Activated naive CD4-positive, alpha-beta T cell treated with anti-CD3 and anti-CD28 coated beads, Interleukin-2, amount 10 ng/mL, durations not matched to agents 7 days and 5 days (primary cell): ENCODE measurements around the gene RIPOR1.
"Not testable (repeated sequence)": the region's sequence is repeated elsewhere in the genome, so short reads cannot be mapped to it uniquely, and the experiment has no call there.

Experiments
- CTCF ChIA-PET: fragments of 350-600 bp; sonication (Branson Sonifier 250); formaldehyde crosslinking; loops from one replicate; lab custom pipeline; 2021; ENCODE audit warnings: antibody characterized with exemption; lab: Charles Lee
- DNase-seq: peaks from one replicate; pipeline ENCODE4 v3.0.0-alpha.2; 2020
- H3K27ac Mint-ChIP-seq: one replicate; pipeline ENCODE4 v1.8.0; 2021; ENCODE audit warnings: mild to moderate bottlenecking, moderate library complexity, mixed read lengths
- H3K27me3 Mint-ChIP-seq: one replicate; pipeline ENCODE4 v1.8.0; 2021; ENCODE audit warnings: mild to moderate bottlenecking, mixed read lengths
- H3K36me3 Mint-ChIP-seq: one replicate; pipeline ENCODE4 v1.8.0; 2021; ENCODE audit warnings: mixed read lengths
- H3K4me1 Mint-ChIP-seq: one replicate; pipeline ENCODE4 v1.8.0; 2021; ENCODE audit warnings: mixed read lengths
- H3K4me3 Mint-ChIP-seq: one replicate; pipeline ENCODE4 v1.8.0; 2021; ENCODE audit warnings: mild to moderate bottlenecking, moderate library complexity, mixed read lengths
- H3K9me3 Mint-ChIP-seq: one replicate; pipeline ENCODE4 v1.8.0; 2021; ENCODE audit warnings: mixed read lengths

The RIPOR1 gene

DNA sequence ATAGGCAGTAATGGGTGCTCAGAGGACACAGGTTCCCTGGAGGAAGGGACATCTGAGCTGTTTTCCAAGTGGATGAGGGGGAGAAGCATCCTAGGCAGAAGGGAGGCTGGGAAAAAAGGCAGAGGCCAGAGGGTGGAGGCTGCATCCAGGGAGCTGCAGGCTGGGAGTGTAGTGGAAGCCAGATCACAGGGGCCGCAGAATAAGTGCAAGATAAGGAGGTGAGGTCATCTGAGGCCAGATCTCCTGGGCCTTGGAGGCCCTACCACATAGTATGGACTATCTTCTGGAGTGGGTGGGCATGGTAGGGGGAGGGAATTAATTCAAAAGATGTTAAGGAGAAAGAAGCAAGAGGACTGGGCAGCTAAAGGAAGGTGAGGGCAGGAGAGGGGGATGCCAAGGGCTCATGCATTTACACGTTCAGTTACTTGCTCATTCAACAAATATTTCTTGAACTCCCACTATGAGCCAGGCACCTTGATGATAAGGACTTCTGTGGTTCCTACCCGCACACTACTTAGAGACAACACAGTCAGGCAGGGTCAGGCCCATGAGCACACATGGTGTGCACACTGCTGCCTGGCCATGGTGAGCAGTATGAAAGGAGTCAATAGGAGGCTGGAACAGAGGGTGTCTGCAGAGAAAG, 2.4 kb upstream of the RIPOR1 start:
- Mint-ChIP-seq H3K27me3 (peaks cover 82% of the 10 kb centered on the region), H3K36me3 (no peaks in the 10 kb centered on the region), H3K4me3 (no peak overlapping the region), H3K4me1 (peaks cover 36% of the 10 kb centered on the region), H3K9me3 (no peaks in the 10 kb centered on the region), H3K27ac (no peak overlapping the region)
- CTCF ChIA-PET = interaction anchor here (1.0 to 8.1 kb wide), 7 partner anchors 9 to 289 kb away, joined by 3 to 151 read pairs (median 4); partner anchors contain the start of genes C16orf86, CARMIL2 and ENKD1
- no peak for DNase-seq

DNA sequence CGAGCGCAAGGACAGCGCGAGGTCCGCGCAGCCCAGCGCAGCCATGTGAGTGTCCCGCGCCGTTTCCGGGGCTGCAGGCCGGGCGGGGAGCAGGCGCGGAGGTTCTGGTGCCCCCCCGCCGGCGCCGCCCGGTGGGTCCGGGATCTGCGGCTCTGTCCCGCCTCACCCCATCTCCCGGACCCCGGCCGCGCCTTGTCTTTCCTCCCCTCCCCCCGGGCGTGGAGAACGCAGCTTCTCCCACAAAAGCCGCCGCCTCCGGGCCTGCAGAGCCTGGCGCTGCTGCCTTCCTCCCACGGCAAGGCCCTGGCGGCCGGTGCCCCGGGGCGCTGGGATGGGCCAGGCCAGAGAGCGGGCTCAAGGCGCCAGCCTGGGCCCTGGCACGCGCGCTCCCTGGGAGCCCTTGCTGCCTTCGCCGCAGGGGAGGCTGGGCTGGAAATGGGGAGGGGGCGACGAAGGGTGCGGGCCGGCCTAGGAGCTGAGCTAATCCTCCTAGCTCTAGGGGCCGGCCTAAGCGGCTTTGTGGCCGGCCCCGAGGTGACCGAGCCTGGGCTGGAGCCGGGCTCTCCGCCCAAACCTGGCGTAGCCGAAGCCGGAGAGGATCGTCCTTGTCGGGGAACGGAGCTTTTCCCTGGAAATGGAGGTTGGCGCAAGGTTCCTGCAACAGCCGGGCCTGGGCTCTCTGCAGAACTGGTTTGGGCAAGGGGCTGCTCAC, 397 bp downstream of the RIPOR1 start:
- Mint-ChIP-seq H3K27me3 (peaks cover 97% of the 10 kb centered on the region), H3K36me3 (no peaks in the 10 kb centered on the region), H3K9me3 (no peaks in the 10 kb centered on the region), H3K4me1 (peaks cover 26% of the 10 kb centered on the region), H3K27ac (no peak overlapping the region), H3K4me3 (peak overlapping the region; percentile 60)
- CTCF ChIA-PET = interaction anchor here (1.0 to 5.1 kb wide), 4 partner anchors 8 to 140 kb away, joined by 3 to 35 read pairs (median 4); no protein-coding TSS in a partner anchor
- peak; percentile 57 for DNase-seq

DNA sequence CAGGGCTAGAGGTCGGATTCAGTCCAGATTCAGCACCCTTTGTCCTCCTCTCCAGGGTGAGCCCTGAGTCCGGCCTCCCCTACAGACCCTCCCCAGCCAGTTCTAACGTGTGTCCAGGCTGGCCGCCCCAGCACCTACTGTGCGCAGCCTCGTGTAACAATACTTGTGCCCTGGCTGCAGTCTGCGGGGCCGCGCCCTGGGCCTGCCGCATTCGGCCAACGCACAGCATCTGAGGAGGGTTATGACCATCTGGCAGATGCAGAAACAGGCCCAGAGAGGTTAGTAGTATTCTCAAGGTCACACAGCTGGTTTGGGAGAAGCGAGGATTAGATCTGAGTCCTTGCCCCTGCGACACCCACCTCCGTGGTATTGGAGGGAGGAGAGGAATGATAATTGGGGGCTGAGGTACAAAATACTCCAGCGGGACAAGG, 968 bp downstream of the RIPOR1 start:
- CTCF ChIA-PET = interaction anchor here (1.0 to 5.1 kb wide), 4 partner anchors 9 to 140 kb away, joined by 3 to 35 read pairs (median 4); no protein-coding TSS in a partner anchor
- no peaks in the 10 kb centered on the region for H3K9me3 Mint-ChIP-seq
- peak overlapping the region; percentile 60 for H3K4me3 Mint-ChIP-seq
- peaks cover 97% of the 10 kb centered on the region for H3K27me3 Mint-ChIP-seq
- peaks cover 29% of the 10 kb centered on the region for H3K4me1 Mint-ChIP-seq
- no peak overlapping the region for H3K27ac Mint-ChIP-seq
- no peak for DNase-seq
- no peaks in the 10 kb centered on the region for H3K36me3 Mint-ChIP-seq

DNA sequence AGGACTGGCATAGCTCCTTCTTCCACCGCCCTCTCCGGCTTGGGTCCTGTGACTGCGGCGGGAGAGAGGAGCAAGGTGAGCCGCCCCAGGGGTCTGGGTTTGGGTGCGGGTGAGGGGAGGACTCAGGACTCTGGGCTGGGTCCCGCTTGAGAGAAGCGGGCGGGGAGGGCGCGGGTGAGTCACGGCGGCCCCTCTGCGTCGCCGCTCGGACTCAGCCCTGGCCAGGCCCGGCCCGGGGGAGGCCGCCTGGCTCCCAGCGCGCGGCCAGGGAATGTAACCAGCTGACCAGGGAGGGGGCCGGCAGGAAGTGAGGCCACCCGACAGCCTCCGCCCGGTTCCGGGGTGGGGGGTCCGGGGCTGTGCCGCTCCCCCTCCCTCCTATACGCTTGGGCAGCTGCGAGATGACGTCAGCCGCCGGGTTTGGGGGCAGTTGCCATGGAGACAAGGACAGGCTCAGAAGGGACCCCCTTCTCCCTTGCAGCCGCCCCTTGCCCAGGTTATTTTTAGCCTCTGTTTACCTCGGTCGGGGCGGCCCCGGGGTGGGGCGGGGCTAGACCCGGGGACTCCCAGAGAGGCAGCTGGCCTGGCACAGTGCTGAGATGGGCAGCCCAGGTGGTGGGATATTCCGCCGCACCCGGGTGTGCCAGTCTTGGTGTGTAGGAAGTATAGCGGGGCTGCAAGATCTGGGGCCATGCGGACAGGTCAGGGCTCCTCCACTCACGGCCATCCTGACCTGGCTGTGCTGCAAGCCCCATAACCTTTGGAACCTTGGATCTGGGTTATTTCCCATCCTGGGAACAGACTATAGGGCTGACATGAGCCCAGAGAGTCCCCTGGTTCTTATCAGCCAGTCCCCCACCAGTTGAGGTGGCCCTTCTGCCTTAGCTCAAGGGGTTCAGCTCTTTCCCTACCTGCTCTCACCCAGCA, 1.6 kb downstream of the RIPOR1 start:
- Mint-ChIP-seq H3K27ac (no peak overlapping the region), H3K9me3 (no peaks in the 10 kb centered on the region), H3K4me1 (peaks cover 29% of the 10 kb centered on the region), H3K27me3 (peaks cover 97% of the 10 kb centered on the region), H3K36me3 (no peaks in the 10 kb centered on the region), H3K4me3 (peak overlapping the region; percentile 60)
- CTCF ChIA-PET = interaction anchor here (1.0 to 5.1 kb wide), 3 partner anchors 9 to 16 kb away, joined by 3 to 35 read pairs (median 6); no protein-coding TSS in a partner anchor
- peak; percentile 55 for DNase-seq

DNA sequence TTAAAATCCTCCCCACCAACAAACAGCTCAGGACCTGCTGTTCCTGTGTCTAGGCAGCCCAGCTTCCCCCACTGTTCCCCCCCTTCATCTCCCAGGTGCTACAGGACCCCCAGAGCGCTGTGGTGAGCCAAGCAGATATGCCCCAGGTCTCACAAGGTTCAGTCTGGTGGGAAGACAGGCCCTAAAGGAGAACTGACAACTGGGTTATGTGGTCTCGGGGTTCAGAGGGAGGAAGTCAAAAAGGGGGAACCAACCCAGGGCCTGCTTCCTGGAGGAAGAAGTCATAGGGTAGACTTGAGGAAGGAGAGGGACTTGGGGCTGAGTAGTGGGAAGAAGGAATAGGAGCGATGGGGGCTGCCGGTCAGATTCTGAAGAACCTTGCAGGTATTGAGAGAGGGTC, 2.6 kb downstream of the RIPOR1 start:
- Mint-ChIP-seq H3K9me3 (no peaks in the 10 kb centered on the region), H3K4me1 (peaks cover 30% of the 10 kb centered on the region), H3K27ac (no peak overlapping the region), H3K4me3 (no peak overlapping the region), H3K27me3 (peaks cover 97% of the 10 kb centered on the region), H3K36me3 (no peaks in the 10 kb centered on the region)
- DNase-seq = no peak
- CTCF ChIA-PET = interaction anchor here (1.0 to 5.1 kb wide), 3 partner anchors 10 to 17 kb away, joined by 3 to 35 read pairs (median 6); no protein-coding TSS in a partner anchor

DNA sequence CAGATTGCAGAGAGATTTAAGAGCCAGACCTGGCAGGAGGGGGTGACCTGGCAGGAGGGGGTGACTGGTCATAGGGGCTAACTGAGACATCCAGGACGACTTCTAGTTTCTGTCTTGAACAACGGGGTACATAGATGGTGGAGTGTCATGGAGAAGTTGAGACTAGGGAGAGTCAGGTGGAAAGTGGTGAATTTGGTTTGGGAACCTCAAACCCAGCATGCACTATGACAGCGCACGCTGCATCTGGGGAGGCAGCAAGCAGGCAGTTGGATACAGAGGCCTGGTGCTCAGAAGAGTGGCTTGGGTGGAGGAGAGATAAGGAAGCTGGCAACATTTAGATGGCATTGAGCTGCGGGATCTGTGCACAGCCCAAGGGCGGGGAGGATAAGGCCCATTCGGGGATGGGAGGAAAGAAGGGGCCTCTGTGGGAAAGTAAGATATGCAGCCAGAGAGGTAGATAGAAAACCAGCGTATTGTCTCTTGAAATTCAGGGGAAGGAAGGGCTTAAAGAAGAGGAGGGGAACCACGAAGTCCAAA, 4.5 kb downstream of the RIPOR1 start:
- Mint-ChIP-seq H3K27ac (no peak overlapping the region), H3K9me3 (no peaks in the 10 kb centered on the region), H3K27me3 (peaks cover 93% of the 10 kb centered on the region), H3K4me3 (no peak overlapping the region), H3K36me3 (no peaks in the 10 kb centered on the region), H3K4me1 (peaks cover 36% of the 10 kb centered on the region)
- CTCF ChIA-PET = interaction anchor here (1.4 to 5.1 kb wide), 2 partner anchors 12 to 14 kb away, joined by 4 to 35 read pairs; no protein-coding TSS in a partner anchor
- no peak for DNase-seq

DNA sequence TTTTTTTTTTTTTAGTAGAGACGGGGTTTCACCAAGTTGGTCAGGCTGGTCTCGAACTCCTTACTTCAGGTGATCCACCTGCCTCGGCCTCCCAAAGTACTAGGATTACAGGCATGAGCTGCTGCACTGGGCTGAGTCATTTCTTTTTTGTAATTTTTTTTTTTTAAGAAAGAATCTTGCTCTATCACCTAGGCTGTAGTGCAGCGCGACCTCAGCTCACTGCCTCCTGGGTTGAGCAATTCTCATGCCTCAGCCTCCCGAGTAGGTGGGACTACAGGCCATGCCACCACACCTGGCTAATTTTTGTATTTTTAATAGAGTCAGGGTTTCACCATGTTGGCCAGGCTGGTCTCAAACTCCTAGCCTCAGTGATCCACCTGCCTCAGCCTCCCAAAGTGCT, 5.4 kb downstream of the RIPOR1 start:
- H3K4me3 Mint-ChIP-seq, CTCF ChIA-PET, DNase-seq, H3K36me3 Mint-ChIP-seq, H3K9me3 Mint-ChIP-seq, H3K27ac Mint-ChIP-seq: not testable (repeated sequence)
- Mint-ChIP-seq H3K4me1 (peaks cover 38% of the 10 kb centered on the region), H3K27me3 (peaks cover 95% of the 10 kb centered on the region)

DNA sequence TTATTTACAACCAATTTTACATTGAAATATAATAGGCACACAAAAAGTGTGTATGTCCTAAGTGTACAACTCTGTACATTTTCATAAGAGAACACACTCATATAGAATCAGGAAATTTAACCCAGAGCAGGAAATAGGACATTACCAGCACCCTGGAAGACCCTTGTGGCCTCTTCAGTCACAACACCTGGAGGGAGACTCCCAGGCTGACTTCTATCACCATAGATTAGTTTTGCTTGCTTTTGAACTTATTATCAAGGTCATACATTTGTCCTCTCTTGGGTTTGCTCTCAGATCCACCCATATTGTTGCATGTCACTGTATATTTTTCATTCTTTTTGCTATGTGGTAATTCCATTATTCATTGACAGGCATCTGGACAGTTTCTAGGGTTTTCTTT, 5.8 kb downstream of the RIPOR1 start:
- Mint-ChIP-seq H3K4me3 (no peak overlapping the region), H3K9me3 (no peaks in the 10 kb centered on the region), H3K4me1 (peaks cover 40% of the 10 kb centered on the region), H3K27me3 (peaks cover 93% of the 10 kb centered on the region), H3K27ac (no peak overlapping the region), H3K36me3 (peaks cover 5% of the 10 kb centered on the region)
- CTCF ChIA-PET = interaction anchor here (0.8 to 1.3 kb wide), 2 partner anchors 13 to 28 kb away, joined by 3 to 4 read pairs; partner anchors contain the start of gene CTCF
- DNase-seq = no peak

DNA sequence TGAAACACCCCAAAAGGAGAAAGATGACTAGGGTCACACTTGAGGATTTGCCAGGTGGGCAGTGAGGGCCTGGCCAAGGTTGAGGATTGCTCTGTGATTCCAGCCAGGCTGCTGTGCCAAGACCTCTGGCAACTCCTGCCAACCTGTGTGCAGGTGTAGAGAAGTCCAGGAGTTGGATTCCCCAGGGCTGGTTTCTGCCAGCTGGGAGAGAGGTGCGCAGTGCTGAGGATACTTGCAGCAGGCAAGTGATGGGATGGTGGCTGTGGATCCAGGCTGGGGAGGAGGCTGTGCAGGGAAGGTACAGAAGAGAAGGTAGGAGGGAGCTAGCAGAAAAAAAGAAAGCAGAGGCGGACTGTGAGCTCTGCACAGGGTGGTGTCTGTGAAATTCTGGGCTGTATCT, 6.6 kb downstream of the RIPOR1 start:
- Mint-ChIP-seq H3K27me3 (peaks cover 86% of the 10 kb centered on the region), H3K27ac (no peak overlapping the region), H3K4me1 (peaks cover 34% of the 10 kb centered on the region), H3K36me3 (peaks cover 10% of the 10 kb centered on the region), H3K4me3 (no peak overlapping the region), H3K9me3 (no peaks in the 10 kb centered on the region)
- no peak for DNase-seq
- CTCF ChIA-PET = interaction anchor here (0.8 to 3.9 kb wide), 4 partner anchors 9 to 27 kb away, joined by 3 to 51 read pairs (median 4); partner anchors contain the start of gene CTCF

DNA sequence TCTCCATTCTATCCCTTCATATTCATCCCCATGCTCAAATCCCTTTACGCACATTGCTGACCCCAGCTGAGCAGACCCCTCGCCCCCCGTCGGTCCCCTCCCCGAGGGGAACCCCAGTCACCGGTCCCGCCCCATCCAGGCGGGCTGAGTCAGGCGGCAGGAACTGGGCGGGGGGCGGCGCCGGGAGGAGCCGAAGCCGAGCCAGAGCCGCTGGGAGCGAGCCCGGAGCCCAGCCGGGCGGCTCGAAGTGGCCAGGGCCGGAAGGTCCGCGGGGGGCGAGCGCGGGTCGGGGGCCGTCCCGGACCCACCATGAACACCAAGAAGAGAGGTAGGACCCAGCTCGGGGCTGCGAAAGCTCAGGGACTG, 8.6 kb downstream of the RIPOR1 start:
- Mint-ChIP-seq H3K36me3 (peaks cover 24% of the 10 kb centered on the region), H3K9me3 (no peaks in the 10 kb centered on the region), H3K4me1 (peaks cover 30% of the 10 kb centered on the region), H3K27ac (no peak overlapping the region), H3K27me3 (peaks cover 65% of the 10 kb centered on the region), H3K4me3 (peak overlapping the region; percentile 76)
- CTCF ChIA-PET = interaction anchor here (0.8 to 3.9 kb wide), 8 partner anchors 10 to 503 kb away, joined by 3 to 51 read pairs (median 4); partner anchors contain the start of gene CARMIL2
- DNase-seq = peak; percentile 73

DNA sequence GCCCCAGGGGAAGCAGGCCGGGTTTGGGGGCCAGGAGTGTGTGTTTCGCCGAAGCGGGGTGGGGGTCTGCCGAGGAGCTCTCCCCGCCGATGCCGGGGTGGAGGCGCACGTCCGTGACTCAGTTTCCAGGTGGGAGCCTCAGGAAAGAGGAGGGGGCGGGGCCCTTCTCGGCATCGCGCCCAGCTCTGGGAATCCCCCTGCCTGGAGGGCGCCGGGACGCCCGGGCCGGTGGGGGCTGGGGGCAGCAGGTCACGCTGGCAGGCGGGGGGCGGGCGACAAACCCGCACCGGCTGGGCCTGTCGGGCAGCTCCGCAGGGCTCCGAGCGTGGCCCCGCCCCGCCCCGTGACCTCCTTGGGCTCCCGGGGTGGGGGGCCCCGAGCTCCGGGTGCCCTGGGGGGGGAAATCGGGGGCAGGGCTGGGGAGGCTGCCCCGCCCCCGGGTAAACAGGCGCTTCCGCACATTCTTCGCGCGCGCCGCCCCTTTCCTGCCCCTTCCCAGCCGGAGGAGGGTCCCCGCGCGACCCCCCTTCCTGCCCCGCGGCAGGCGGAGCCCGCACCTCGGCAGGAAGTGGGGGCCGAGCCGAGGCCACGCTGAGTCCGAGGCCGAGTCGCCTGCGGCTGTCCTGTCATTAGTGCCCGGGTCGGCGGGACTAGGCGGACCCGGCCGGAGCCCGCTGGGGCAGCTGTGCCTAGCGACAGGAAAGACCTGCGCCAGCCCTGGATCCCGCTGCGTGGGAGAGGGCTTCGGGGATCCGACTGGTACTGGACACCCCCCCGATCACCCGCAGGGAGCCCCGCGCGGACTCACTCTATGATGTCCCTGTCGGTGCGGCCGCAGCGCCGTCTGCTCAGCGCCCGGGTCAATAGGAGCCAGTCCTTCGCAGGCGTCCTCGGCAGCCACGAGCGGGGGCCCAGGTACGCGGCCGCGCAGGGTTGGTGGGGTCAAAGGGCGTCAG, 9.3 kb downstream of the RIPOR1 start:
- DNase-seq = peak; percentile 81
- CTCF ChIA-PET = interaction anchor here (0.8 to 3.9 kb wide), 6 partner anchors 9 to 503 kb away, joined by 3 to 51 read pairs (median 8); partner anchors contain the start of gene CARMIL2
- H3K27me3 Mint-ChIP-seq = peaks cover 59% of the 10 kb centered on the region
- H3K9me3 Mint-ChIP-seq = no peaks in the 10 kb centered on the region
- peaks cover 37% of the 10 kb centered on the region for H3K4me1 Mint-ChIP-seq
- H3K27ac Mint-ChIP-seq = no peak overlapping the region
- peaks cover 30% of the 10 kb centered on the region for H3K36me3 Mint-ChIP-seq
- peak overlapping the region; percentile 76 for H3K4me3 Mint-ChIP-seq

DNA sequence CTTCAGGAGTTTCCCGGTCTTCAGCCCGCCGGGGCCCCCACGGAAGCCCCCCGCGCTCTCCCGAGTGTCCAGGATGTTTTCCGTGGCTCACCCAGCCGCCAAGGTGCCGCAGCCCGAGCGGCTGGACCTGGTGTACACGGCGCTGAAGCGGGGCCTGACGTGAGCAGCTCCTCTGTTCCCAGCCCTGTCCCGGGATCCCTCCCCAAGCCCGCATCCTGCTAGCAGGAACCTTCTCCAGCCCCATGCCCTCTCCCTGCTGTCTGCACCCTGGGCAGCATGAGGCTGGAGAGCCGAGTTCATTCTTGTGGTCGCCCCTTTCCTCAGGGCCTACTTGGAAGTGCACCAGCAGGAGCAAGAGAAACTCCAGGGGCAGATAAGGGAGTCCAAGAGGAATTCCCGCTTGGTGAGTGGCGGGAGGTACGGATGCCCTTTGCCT, 10.1 kb downstream of the RIPOR1 start:
- DNase-seq = no peak
- H3K4me1 Mint-ChIP-seq = peaks cover 45% of the 10 kb centered on the region
- H3K27me3 Mint-ChIP-seq = peaks cover 51% of the 10 kb centered on the region
- H3K9me3 Mint-ChIP-seq = no peaks in the 10 kb centered on the region
- CTCF ChIA-PET = interaction anchor here (1.7 to 3.9 kb wide), 3 partner anchors 8 to 133 kb away, joined by 4 to 51 read pairs (median 16); no protein-coding TSS in a partner anchor
- H3K27ac Mint-ChIP-seq = no peak overlapping the region
- peak overlapping the region; percentile 71 for H3K4me3 Mint-ChIP-seq
- H3K36me3 Mint-ChIP-seq = peaks cover 31% of the 10 kb centered on the region
